Measurements from ENCODE around the gene SALL1. TPM values are rescaled to one million over a fixed set of nuclear protein-coding genes. Genes with fewer than 3 reads are reported as not detected.

Gene SALL1
- total and polyA plus RNA-seq, 5 donors from 2014 or later, result not detected

DNA sequence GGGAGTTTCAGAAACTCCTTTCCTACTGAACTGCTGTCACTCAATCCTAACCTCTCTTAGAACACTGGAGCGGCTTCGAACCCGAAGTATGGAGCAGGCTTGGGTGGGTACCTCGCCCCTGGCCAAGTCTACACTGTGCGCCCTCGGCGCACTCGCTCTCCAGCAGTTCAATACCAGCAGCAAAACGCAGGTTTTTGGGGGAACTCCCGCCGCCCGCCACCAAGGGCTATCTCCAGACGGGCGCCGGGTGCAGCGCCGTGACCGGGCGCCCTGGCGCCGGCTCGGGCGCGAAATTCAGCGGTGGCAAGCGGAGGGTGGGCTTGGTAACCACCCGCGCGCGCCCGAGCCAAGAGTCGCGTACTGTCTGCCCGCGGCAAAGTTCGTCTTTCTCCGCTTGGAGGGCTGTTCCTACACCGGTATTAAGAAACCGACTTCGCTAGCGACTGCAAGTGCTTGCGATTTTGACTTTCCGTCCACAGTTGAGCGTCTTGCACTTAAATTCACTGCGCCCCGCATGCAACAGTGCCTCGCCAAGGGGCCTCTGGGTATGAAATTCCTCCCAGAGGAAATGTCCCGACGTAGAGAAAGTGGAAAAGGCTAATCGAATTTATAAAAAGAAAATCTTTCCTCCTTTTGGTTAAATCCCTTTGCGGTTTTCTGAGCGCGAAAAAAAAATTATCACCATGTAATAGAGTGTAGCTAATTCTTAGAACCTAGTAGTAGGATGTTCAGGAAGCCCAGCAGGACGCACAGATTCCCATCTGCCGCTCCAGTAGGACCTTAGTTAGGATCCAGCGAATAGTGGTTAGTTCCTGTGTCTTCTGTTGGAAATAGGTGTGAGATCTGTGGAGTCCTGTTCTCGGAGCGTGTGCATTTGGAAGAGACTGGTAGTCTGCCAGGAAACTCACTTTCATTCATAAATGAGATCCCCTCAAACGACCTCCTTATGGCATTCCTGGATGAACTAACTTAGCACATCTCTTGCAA is 5.0 kb upstream of the SALL1 start:
- Mint-ChIP-seq H3K9me3 (peaks cover 0 to 8% (median 0%) of the 10 kb centered on the region in 7 donors), H3K4me3 (no peak overlapping the region), H3K27ac (peak overlapping the region in 1 of 3 donors; percentile 60), H3K36me3 (peaks cover 4% of the 10 kb centered on the region), H3K27me3 (peaks cover 65% of the 10 kb centered on the region), H3K4me1 (peaks cover 0 to 11% (median 5%) of the 10 kb centered on the region in 4 donors)
- no peak overlapping the region for H3K27ac ChIP-seq (ENCODE audit: insufficient read depth, low read length, poor library complexity, severe bottlenecking)
- H3K4me1 ChIP-seq (ENCODE audit: control insufficient read depth, insufficient read depth, low read length, poor library complexity, severe bottlenecking), result peaks cover 2% of the 10 kb centered on the region
- H3K36me3 ChIP-seq (ENCODE audit: control insufficient read depth, insufficient read depth, low read length), result no peaks in the 10 kb centered on the region
- ATAC-seq (ENCODE audit: low read depth in 2 of 2) (no peak), DNase-seq (no peak)
- H3K27me3 ChIP-seq (ENCODE audit: control insufficient read depth, insufficient read depth, low read length), result peaks cover 14% of the 10 kb centered on the region
- H3K4me3 ChIP-seq (ENCODE audit: low read depth, low read length), result no peak overlapping the region
- no peaks in the 10 kb centered on the region for H3K9me3 ChIP-seq (ENCODE audit: control insufficient read depth in 2 of 2, low read length in 2 of 2)

DNA sequence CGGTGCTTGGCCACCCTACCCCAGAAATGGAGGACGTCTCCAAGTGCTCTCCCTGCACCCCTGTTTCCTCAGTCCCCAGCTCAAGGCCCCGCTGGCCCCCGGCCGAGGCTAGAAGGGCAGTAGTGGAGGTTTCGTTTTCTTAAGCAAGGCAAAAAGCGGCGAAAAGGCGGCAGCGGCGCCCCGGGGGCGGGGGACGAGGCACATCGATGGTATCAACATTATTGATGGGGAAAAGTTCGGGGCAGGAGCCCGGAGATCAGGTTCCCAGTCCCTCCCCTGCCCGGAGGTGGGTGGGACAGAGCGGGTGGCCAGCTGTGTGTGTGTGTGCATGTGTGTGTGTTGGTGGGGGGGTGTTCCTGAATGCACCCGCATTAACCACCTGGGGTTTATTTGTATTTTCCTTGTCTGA is 4.1 kb upstream of the SALL1 start:
- no peak overlapping the region for H3K4me3 ChIP-seq (ENCODE audit: low read depth, low read length)
- no peak overlapping the region for H3K27ac Mint-ChIP-seq
- H3K27ac ChIP-seq (ENCODE audit: insufficient read depth, low read length, poor library complexity, severe bottlenecking), result no peak overlapping the region
- ATAC-seq (ENCODE audit: low read depth in 2 of 2) (no peak), DNase-seq (no peak)
- peaks cover 2% of the 10 kb centered on the region for H3K4me1 ChIP-seq (ENCODE audit: control insufficient read depth, insufficient read depth, low read length, poor library complexity, severe bottlenecking)
- H3K36me3 ChIP-seq (ENCODE audit: control insufficient read depth, insufficient read depth, low read length), result no peaks in the 10 kb centered on the region
- H3K4me1 Mint-ChIP-seq, result peaks cover 0 to 11% (median 5%) of the 10 kb centered on the region in 4 donors
- peaks cover 0 to 6% (median 0%) of the 10 kb centered on the region in 7 donors for H3K9me3 Mint-ChIP-seq
- H3K27me3 ChIP-seq (ENCODE audit: control insufficient read depth, insufficient read depth, low read length), result peaks cover 14% of the 10 kb centered on the region
- peak overlapping the region in 1 of 4 donors; percentile 78 for H3K4me3 Mint-ChIP-seq
- no peaks in the 10 kb centered on the region for H3K9me3 ChIP-seq (ENCODE audit: control insufficient read depth in 2 of 2, low read length in 2 of 2)
- H3K36me3 Mint-ChIP-seq, result peaks cover 4% of the 10 kb centered on the region
- peaks cover 64% of the 10 kb centered on the region for H3K27me3 Mint-ChIP-seq

DNA sequence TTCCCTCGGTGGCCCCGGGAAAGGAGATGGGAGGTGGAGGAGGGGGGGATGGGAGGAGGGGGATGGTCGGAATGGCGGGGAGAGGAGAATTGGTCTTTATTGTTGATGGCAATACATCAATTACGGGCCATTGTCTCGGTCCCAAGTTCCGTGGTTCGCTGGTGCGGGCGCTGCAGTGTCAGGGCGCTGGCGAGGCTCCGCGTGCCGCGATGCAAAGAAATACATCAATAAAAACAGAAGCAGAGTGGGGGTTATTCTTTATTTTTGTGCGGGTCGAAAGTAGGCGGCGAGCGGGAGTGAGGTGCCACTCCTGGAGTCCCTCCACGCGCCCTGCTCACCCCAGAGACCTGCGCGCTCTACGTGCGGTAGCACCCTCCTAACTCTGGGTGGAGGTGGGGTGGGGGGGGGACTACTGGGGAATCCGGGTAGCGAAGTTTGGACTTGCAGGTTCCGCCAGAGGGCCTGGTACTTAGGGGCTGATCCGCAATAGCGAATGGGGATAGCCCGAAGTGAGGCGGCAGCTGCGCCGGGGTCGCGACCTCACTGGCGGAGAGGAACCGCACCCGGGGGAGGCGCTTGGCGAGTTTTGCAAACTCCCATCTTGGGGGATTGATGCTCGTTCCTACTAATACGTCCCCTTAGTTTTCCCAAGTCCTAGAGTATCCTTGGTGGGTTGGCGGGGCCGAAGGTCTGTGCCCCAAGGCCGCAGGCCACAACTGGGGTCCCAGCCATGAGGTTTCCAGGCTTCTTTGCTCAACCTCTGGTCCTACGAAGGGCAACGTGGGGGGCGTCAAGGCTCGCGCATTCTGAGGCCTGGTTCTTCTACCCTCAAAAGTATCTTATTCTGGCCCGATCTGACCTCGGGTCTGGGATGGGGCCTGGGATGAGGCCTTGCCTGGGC is 3.5 kb upstream of the SALL1 start:
- Histone ChIP-seq H3K9me3 (ENCODE audit: control insufficient read depth in 2 of 2, low read length in 2 of 2) (no peaks in the 10 kb centered on the region), H3K36me3 (ENCODE audit: control insufficient read depth, insufficient read depth, low read length) (no peaks in the 10 kb centered on the region), H3K27ac (ENCODE audit: insufficient read depth, low read length, poor library complexity, severe bottlenecking) (no peak overlapping the region), H3K4me1 (ENCODE audit: control insufficient read depth, insufficient read depth, low read length, poor library complexity, severe bottlenecking) (peaks cover 2% of the 10 kb centered on the region), H3K27me3 (ENCODE audit: control insufficient read depth, insufficient read depth, low read length) (peaks cover 14% of the 10 kb centered on the region), H3K4me3 (ENCODE audit: low read depth, low read length) (no peak overlapping the region)
- Mint-ChIP-seq H3K9me3 (peaks cover 0 to 5% (median 0%) of the 10 kb centered on the region in 7 donors), H3K27me3 (peaks cover 71% of the 10 kb centered on the region), H3K4me3 (peak overlapping the region in 1 of 4 donors; percentile 78), H3K4me1 (peaks cover 0 to 11% (median 5%) of the 10 kb centered on the region in 4 donors), H3K36me3 (peaks cover 4% of the 10 kb centered on the region), H3K27ac (no peak overlapping the region)
- ATAC-seq (ENCODE audit: low read depth in 2 of 2), result no peak
- no peak for DNase-seq

DNA sequence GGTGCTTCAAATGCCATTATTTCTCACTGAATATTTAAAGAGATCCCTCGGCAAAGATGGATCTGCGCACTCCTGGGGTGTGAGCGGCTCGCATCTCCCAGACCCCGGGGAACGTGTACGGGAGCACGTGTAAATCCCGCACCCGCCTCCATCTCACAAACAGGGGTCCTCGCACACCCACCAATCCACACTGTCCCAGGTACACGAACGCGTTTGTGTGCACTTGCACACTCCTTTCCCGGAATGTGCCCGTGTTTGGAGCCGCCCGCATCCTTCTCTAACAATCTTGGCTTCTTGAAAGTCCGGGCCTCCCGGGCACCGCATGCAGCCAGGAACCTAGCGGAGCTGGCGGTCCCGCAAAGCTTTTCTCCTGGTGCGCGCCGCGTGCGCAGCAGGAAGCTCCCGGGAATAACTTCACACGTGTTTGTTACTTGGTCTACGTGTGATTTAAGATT is 2.5 kb upstream of the SALL1 start:
- H3K4me1 Mint-ChIP-seq, result peaks cover 0 to 11% (median 5%) of the 10 kb centered on the region in 4 donors
- H3K36me3 ChIP-seq (ENCODE audit: control insufficient read depth, insufficient read depth, low read length), result no peaks in the 10 kb centered on the region
- H3K27me3 ChIP-seq (ENCODE audit: control insufficient read depth, insufficient read depth, low read length), result peaks cover 12% of the 10 kb centered on the region
- H3K27me3 Mint-ChIP-seq, result peaks cover 76% of the 10 kb centered on the region
- no peak overlapping the region for H3K4me3 ChIP-seq (ENCODE audit: low read depth, low read length)
- peaks cover 0 to 6% (median 0%) of the 10 kb centered on the region in 7 donors for H3K9me3 Mint-ChIP-seq
- H3K27ac Mint-ChIP-seq, result no peak overlapping the region
- H3K9me3 ChIP-seq (ENCODE audit: control insufficient read depth in 2 of 2, low read length in 2 of 2), result no peaks in the 10 kb centered on the region
- peak overlapping the region in 1 of 4 donors; percentile 38 for H3K4me3 Mint-ChIP-seq
- DNase-seq (no peak), ATAC-seq (ENCODE audit: low read depth in 2 of 2) (no peak)
- no peak overlapping the region for H3K27ac ChIP-seq (ENCODE audit: insufficient read depth, low read length, poor library complexity, severe bottlenecking)
- H3K36me3 Mint-ChIP-seq, result peaks cover 4% of the 10 kb centered on the region
- peaks cover 2% of the 10 kb centered on the region for H3K4me1 ChIP-seq (ENCODE audit: control insufficient read depth, insufficient read depth, low read length, poor library complexity, severe bottlenecking)

DNA sequence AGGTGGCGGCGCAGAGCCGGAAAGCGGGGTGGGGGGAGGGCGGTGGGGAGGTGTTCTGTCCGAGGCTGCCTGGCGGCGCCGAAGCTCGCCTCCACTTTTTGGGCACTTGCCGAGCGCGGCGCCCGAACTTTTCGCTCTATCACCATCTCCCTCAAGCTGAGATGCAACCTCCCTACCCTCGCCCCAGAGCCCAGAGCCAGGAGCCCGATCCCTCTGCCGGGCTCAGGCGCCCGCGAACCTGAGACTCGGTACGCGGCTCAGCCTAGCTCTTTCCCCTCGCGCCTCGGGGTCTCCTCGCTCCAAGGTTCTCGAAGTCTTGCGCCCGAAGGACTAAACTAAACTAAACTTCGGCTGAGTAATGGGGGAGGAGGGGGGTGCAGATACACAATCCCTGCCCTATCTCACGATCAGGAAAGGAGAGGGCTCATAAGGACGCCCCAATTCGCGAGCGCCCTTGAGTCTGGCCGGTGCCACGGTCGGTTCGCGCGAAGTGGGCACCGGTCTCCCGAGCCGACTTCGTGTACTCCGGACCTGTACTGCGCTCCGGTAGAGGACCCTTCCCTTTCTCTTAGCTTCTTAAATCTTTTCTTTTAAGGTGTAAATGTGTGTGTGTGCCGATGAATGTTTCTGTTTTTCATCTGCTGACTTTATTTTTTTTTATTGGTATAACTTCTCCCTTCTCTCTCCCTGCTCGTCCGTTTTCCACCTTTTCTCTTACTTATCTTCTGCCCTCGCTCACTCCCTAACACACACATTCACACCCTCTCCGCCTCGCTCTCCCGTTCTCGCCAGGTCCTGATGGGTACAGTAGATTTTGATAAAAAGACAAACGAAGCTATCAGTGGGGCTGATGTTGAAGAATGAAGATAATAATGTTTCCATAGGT is 1.9 kb upstream of the SALL1 start:
- H3K9me3 Mint-ChIP-seq, result peaks cover 0 to 12% (median 0%) of the 10 kb centered on the region in 7 donors
- no peaks in the 10 kb centered on the region for H3K9me3 ChIP-seq (ENCODE audit: control insufficient read depth in 2 of 2, low read length in 2 of 2)
- peaks cover 2% of the 10 kb centered on the region for H3K4me1 ChIP-seq (ENCODE audit: control insufficient read depth, insufficient read depth, low read length, poor library complexity, severe bottlenecking)
- peak overlapping the region in 1 of 4 donors; percentile 75 for H3K4me3 Mint-ChIP-seq
- H3K4me1 Mint-ChIP-seq, result peaks cover 0 to 11% (median 5%) of the 10 kb centered on the region in 4 donors
- no peak overlapping the region for H3K27ac ChIP-seq (ENCODE audit: insufficient read depth, low read length, poor library complexity, severe bottlenecking)
- H3K36me3 ChIP-seq (ENCODE audit: control insufficient read depth, insufficient read depth, low read length), result no peaks in the 10 kb centered on the region
- DNase-seq (no peak), ATAC-seq (ENCODE audit: low read depth in 2 of 2) (no peak)
- H3K27me3 ChIP-seq (ENCODE audit: control insufficient read depth, insufficient read depth, low read length), result peaks cover 18% of the 10 kb centered on the region
- H3K36me3 Mint-ChIP-seq, result peaks cover 4% of the 10 kb centered on the region
- H3K27me3 Mint-ChIP-seq, result peaks cover 79% of the 10 kb centered on the region
- no peak overlapping the region for H3K27ac Mint-ChIP-seq
- H3K4me3 ChIP-seq (ENCODE audit: low read depth, low read length), result no peak overlapping the region

DNA sequence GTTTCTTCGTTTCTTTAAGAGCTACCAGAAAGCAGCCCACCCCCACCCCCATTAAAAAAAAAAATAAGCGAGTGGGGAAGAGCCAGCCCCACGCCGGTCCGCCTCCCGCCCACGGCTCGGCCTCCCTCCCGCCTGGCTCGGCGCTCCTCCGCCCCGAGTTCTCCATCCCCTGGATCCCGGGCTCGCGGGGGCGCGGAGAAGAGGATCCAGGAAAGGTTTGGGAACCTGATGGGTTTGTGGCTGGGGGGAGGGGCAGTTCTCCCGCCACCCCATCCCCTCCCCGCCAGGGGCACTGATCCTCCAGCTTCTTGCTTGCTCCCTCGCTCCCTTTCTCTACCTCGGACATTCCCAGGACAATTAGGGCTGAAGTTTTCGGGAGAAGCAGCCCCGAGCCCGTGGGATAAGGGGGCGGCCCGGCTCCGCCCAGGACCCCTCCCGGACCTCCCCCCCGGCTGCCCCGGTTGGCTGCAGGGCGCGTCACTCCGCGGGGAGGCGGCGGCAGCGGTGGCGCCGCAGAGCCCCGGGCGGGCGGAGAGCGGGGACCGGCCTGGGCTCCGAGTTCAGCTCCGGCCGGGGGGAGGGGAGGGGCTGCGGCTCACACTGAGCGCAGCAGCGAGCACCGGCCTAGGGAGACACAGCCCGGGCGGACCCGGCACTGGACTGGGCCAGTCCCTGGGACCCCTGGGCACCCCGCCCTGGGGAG is 1.0 kb upstream of the SALL1 start:
- H3K36me3 ChIP-seq (ENCODE audit: control insufficient read depth, insufficient read depth, low read length), result no peaks in the 10 kb centered on the region
- H3K9me3 ChIP-seq (ENCODE audit: control insufficient read depth in 2 of 2, low read length in 2 of 2), result no peaks in the 10 kb centered on the region
- peaks cover 2% of the 10 kb centered on the region for H3K4me1 ChIP-seq (ENCODE audit: control insufficient read depth, insufficient read depth, low read length, poor library complexity, severe bottlenecking)
- DNase-seq (no peak), ATAC-seq (ENCODE audit: low read depth in 2 of 2) (no peak)
- Mint-ChIP-seq H3K36me3 (no peaks in the 10 kb centered on the region), H3K9me3 (peaks cover 0 to 8% (median 0%) of the 10 kb centered on the region in 7 donors), H3K4me1 (peaks cover 0 to 11% (median 5%) of the 10 kb centered on the region in 4 donors), H3K27ac (no peak overlapping the region), H3K4me3 (no peak overlapping the region), H3K27me3 (peaks cover 78% of the 10 kb centered on the region)
- H3K27me3 ChIP-seq (ENCODE audit: control insufficient read depth, insufficient read depth, low read length), result peaks cover 22% of the 10 kb centered on the region
- H3K4me3 ChIP-seq (ENCODE audit: low read depth, low read length), result no peak overlapping the region
- H3K27ac ChIP-seq (ENCODE audit: insufficient read depth, low read length, poor library complexity, severe bottlenecking), result no peak overlapping the region
